Activated CD4-positive, alpha-beta memory T cell treated with anti-CD3 and anti-CD28 coated beads, Interleukin-2, amount 10 ng/mL, durations not matched to agents 7 days and 5 days (primary cell): ENCODE data around the gene LRBA. TPM values are rescaled to one million over a fixed set of nuclear protein-coding genes. Genes with fewer than 3 reads are reported as not detected.

ENCODE experiments used
- CTCF ChIA-PET: fragments of 350-600 bp; sonication (Branson Sonifier 250); formaldehyde crosslinking; loops from one replicate; lab custom pipeline; 2021; ENCODE audit warnings: antibody characterized with exemption, inconsistent platforms; lab: Charles Lee
- POLR2A ChIA-PET: fragments of 350-600 bp; sonication (Branson Sonifier 250); formaldehyde crosslinking; loops from one replicate; lab custom pipeline; 2021; ENCODE audit warnings: antibody characterized with exemption; lab: Charles Lee
- DNase-seq: peaks from one replicate; pipeline ENCODE4 v3.0.0-alpha.2; 2020
- H3K27ac Mint-ChIP-seq: one replicate; pipeline ENCODE4 v1.8.0; 2021; ENCODE audit warnings: mild to moderate bottlenecking, mixed read lengths
- H3K27me3 Mint-ChIP-seq: one replicate; pipeline ENCODE4 v1.8.0; 2021; ENCODE audit warnings: mixed read lengths
- H3K36me3 Mint-ChIP-seq: one replicate; pipeline ENCODE4 v1.8.0; 2021; ENCODE audit warnings: low read depth, mixed read lengths
- H3K4me1 Mint-ChIP-seq: one replicate; pipeline ENCODE4 v1.8.0; 2021; ENCODE audit warnings: mixed read lengths
- H3K4me3 Mint-ChIP-seq: one replicate; pipeline ENCODE4 v1.8.0; 2021; ENCODE audit warnings: mild to moderate bottlenecking, mixed read lengths
- H3K9me3 Mint-ChIP-seq: one replicate; pipeline ENCODE4 v1.8.0; 2021; ENCODE audit warnings: mixed read lengths
- total RNA-seq, 2 experiments: library from RNA; stranded (reverse); gene quantifications; one replicate each; pipeline ENCODE4 v1.2.3, GENCODE V29; 2021

LRBA gene
- total RNA-seq, 2 experiments from 2014 or later = 42.4 to 45.2 TPM

- no peak for DNase-seq
- H3K4me3 Mint-ChIP-seq = no peak overlapping the region
- no peak overlapping the region for H3K27ac Mint-ChIP-seq
- H3K27me3 Mint-ChIP-seq = no peaks in the 10 kb centered on the region
- H3K4me1 Mint-ChIP-seq = no peaks in the 10 kb centered on the region
- peaks cover 12% of the 10 kb centered on the region for H3K36me3 Mint-ChIP-seq
- no peaks in the 10 kb centered on the region for H3K9me3 Mint-ChIP-seq
- ChIA-PET CTCF (no interaction called here), POLR2A (no interaction called here)
Measured at GRCh38 chr4:150321113-150321512, 694.0 kb downstream of the LRBA start.

GRCh38 chr4:150318971-150319370, 696.1 kb downstream of the LRBA start:
- ChIA-PET CTCF (no interaction called here), POLR2A (no interaction called here)
- Mint-ChIP-seq H3K4me3 (no peak overlapping the region), H3K4me1 (no peaks in the 10 kb centered on the region), H3K9me3 (no peaks in the 10 kb centered on the region), H3K27me3 (no peaks in the 10 kb centered on the region), H3K36me3 (peaks cover 11% of the 10 kb centered on the region), H3K27ac (no peak overlapping the region)
- DNase-seq = no peak

- no peak overlapping the region for H3K4me3 Mint-ChIP-seq
- H3K27ac Mint-ChIP-seq = no peak overlapping the region
- H3K9me3 Mint-ChIP-seq = no peaks in the 10 kb centered on the region
- no peaks in the 10 kb centered on the region for H3K27me3 Mint-ChIP-seq
- peaks cover 11% of the 10 kb centered on the region for H3K36me3 Mint-ChIP-seq
- ChIA-PET CTCF (no interaction called here), POLR2A (no interaction called here)
- no peak for DNase-seq
- no peaks in the 10 kb centered on the region for H3K4me1 Mint-ChIP-seq
Measured at GRCh38 chr4:150318527-150318926, 696.6 kb downstream of the LRBA start.

- POLR2A ChIA-PET = no interaction called here
- Mint-ChIP-seq H3K36me3 (peaks cover 11% of the 10 kb centered on the region), H3K27ac (no peak overlapping the region), H3K4me3 (no peak overlapping the region), H3K27me3 (no peaks in the 10 kb centered on the region), H3K4me1 (no peaks in the 10 kb centered on the region), H3K9me3 (no peaks in the 10 kb centered on the region)
- DNase-seq = no peak
- CTCF ChIA-PET = no interaction called here
Measured at GRCh38 chr4:150316332-150317205, 698.5 kb downstream of the LRBA start.

GRCh38 chr4:150315691-150316090, 699.4 kb downstream of the LRBA start:
- ChIA-PET POLR2A (no interaction called here), CTCF (no interaction called here)
- Mint-ChIP-seq H3K9me3 (no peaks in the 10 kb centered on the region), H3K36me3 (peaks cover 11% of the 10 kb centered on the region), H3K4me1 (no peaks in the 10 kb centered on the region), H3K27me3 (no peaks in the 10 kb centered on the region), H3K4me3 (no peak overlapping the region), H3K27ac (no peak overlapping the region)
- no peak for DNase-seq

- no peaks in the 10 kb centered on the region for H3K27me3 Mint-ChIP-seq
- no peaks in the 10 kb centered on the region for H3K4me1 Mint-ChIP-seq
- POLR2A ChIA-PET = no interaction called here
- H3K4me3 Mint-ChIP-seq = no peak overlapping the region
- no peak overlapping the region for H3K27ac Mint-ChIP-seq
- peaks cover 11% of the 10 kb centered on the region for H3K36me3 Mint-ChIP-seq
- H3K9me3 Mint-ChIP-seq = no peaks in the 10 kb centered on the region
- CTCF ChIA-PET = no interaction called here
- DNase-seq = no peak
Measured at GRCh38 chr4:150315175-150315574, 699.9 kb downstream of the LRBA start.

- ChIA-PET CTCF (interaction anchor here (0.7 kb wide), 1 partner anchor 553 kb away, joined by 3 read pairs; no protein-coding TSS in a partner anchor), POLR2A (no interaction called here)
- Mint-ChIP-seq H3K4me3 (no peak overlapping the region), H3K36me3 (peaks cover 9% of the 10 kb centered on the region), H3K9me3 (no peaks in the 10 kb centered on the region), H3K4me1 (no peaks in the 10 kb centered on the region), H3K27ac (no peak overlapping the region), H3K27me3 (no peaks in the 10 kb centered on the region)
- DNase-seq = no peak
Measured at GRCh38 chr4:150314031-150314430, 701.1 kb downstream of the LRBA start.

- DNase-seq = no peak
- ChIA-PET POLR2A (no interaction called here), CTCF (no interaction called here)
- no peak overlapping the region for H3K27ac Mint-ChIP-seq
- H3K4me3 Mint-ChIP-seq = no peak overlapping the region
- H3K4me1 Mint-ChIP-seq = no peaks in the 10 kb centered on the region
- H3K9me3 Mint-ChIP-seq = no peaks in the 10 kb centered on the region
- peaks cover 3% of the 10 kb centered on the region for H3K36me3 Mint-ChIP-seq
- H3K27me3 Mint-ChIP-seq = no peaks in the 10 kb centered on the region
Measured at GRCh38 chr4:150310159-150310895, 704.8 kb downstream of the LRBA start.

GRCh38 chr4:150308824-150309472, 706.1 kb downstream of the LRBA start:
- Mint-ChIP-seq H3K27ac (no peak overlapping the region), H3K4me1 (no peaks in the 10 kb centered on the region), H3K27me3 (no peaks in the 10 kb centered on the region), H3K4me3 (no peak overlapping the region), H3K36me3 (no peaks in the 10 kb centered on the region), H3K9me3 (no peaks in the 10 kb centered on the region)
- POLR2A ChIA-PET = no interaction called here
- DNase-seq = no peak
- CTCF ChIA-PET = interaction anchor here (0.6 kb wide), 1 partner anchor 189 kb away, joined by 3 read pairs; no protein-coding TSS in a partner anchor

GRCh38 chr4:150306719-150307118, 708.4 kb downstream of the LRBA start:
- no peaks in the 10 kb centered on the region for H3K27me3 Mint-ChIP-seq
- H3K9me3 Mint-ChIP-seq = no peaks in the 10 kb centered on the region
- peaks cover 2% of the 10 kb centered on the region for H3K36me3 Mint-ChIP-seq
- H3K27ac Mint-ChIP-seq = no peak overlapping the region
- no peak for DNase-seq
- POLR2A ChIA-PET = no interaction called here
- H3K4me1 Mint-ChIP-seq = peaks cover 2% of the 10 kb centered on the region
- no peak overlapping the region for H3K4me3 Mint-ChIP-seq
- CTCF ChIA-PET = interaction anchor here (1.0 kb wide), 1 partner anchor 11 kb away, joined by 3 read pairs; no protein-coding TSS in a partner anchor

- CTCF ChIA-PET = interaction anchor here (1.0 kb wide), 1 partner anchor 10 kb away, joined by 3 read pairs; no protein-coding TSS in a partner anchor
- POLR2A ChIA-PET = no interaction called here
- DNase-seq = no peak
- Mint-ChIP-seq H3K4me1 (peaks cover 4% of the 10 kb centered on the region), H3K27me3 (no peaks in the 10 kb centered on the region), H3K9me3 (no peaks in the 10 kb centered on the region), H3K36me3 (peaks cover 2% of the 10 kb centered on the region), H3K4me3 (no peak overlapping the region), H3K27ac (no peak overlapping the region)
Measured at GRCh38 chr4:150305995-150306394, 709.1 kb downstream of the LRBA start.

GRCh38 chr4:150302553-150302952, 712.5 kb downstream of the LRBA start:
- Mint-ChIP-seq H3K9me3 (no peaks in the 10 kb centered on the region), H3K27ac (no peak overlapping the region), H3K27me3 (no peaks in the 10 kb centered on the region), H3K4me1 (peaks cover 4% of the 10 kb centered on the region), H3K4me3 (no peak overlapping the region), H3K36me3 (peaks cover 2% of the 10 kb centered on the region)
- POLR2A ChIA-PET = interaction anchor here (0.6 kb wide), 1 partner anchor 560 kb away, joined by 3 read pairs; no protein-coding TSS in a partner anchor
- CTCF ChIA-PET = no interaction called here
- DNase-seq = peak; percentile 21

GRCh38 chr4:150299816-150300215, 715.3 kb downstream of the LRBA start:
- Mint-ChIP-seq H3K36me3 (peaks cover 2% of the 10 kb centered on the region), H3K27me3 (no peaks in the 10 kb centered on the region), H3K4me1 (peaks cover 4% of the 10 kb centered on the region), H3K9me3 (no peaks in the 10 kb centered on the region), H3K4me3 (no peak overlapping the region), H3K27ac (no peak overlapping the region)
- no peak for DNase-seq
- ChIA-PET CTCF (interaction anchor here (7.5 kb wide), 1 partner anchor 568 kb away, joined by 59 read pairs; no protein-coding TSS in a partner anchor), POLR2A (no interaction called here)
